Ascending aorta (tissue), 2 donors: ENCODE data around the gene MED10. TPM values are rescaled to one million over a fixed set of nuclear protein-coding genes. Genes with fewer than 3 reads are reported as not detected.
A peak's percentile ranks its signal among the peaks of the same experiment; 100 is the strongest.

ENCODE experiments used
- DNase-seq, 2 donors: peaks; one replicate each; pipeline ENCODE4 v3.0.0-alpha.2; 2019; ENCODE audit warnings: low spot score in 2 of 2
- H3K27ac ChIP-seq, 2 donors: fragments of 200-600 bp; sonication (generic); one replicate each; pipeline ENCODE4 v1.5.1; 2016 to 2017; ENCODE audit warnings: mild to moderate bottlenecking in 1 of 2
- H3K27me3 ChIP-seq: fragments of 200-600 bp; sonication (generic); one replicate; pipeline ENCODE4 v1.5.1; 2017
- H3K36me3 ChIP-seq, 2 donors: fragments of 200-600 bp; sonication (generic); one replicate each; pipeline ENCODE4 v1.5.1; 2016
- H3K4me1 ChIP-seq, 2 donors: fragments of 200-600 bp; sonication (generic); one replicate each; pipeline ENCODE4 v1.5.1; 2016 to 2017; ENCODE audit warnings: mild to moderate bottlenecking in 1 of 2
- H3K4me3 ChIP-seq, 2 donors: fragments of 200-600 bp; sonication (generic); one replicate each; pipeline ENCODE4 v1.5.1; 2016 to 2017; ENCODE audit warnings: mild to moderate bottlenecking in 1 of 2
- H3K9me3 ChIP-seq, 2 donors: fragments of 200-600 bp; sonication (generic); one replicate each; pipeline ENCODE4 v1.5.1; 2016
- intact Hi-C: fragments of 100-400 bp; cut with DNase I; formaldehyde crosslinking; loops from one replicate; pipeline ENCODE4 v1.15.1; 2023
- total RNA-seq: library from RNA; depleted of rRNA; stranded (reverse); fragments of >200 nt; gene quantifications from one replicate; pipeline ENCODE4 v1.1.0, GENCODE V29; 2016
- TF ChIP-seq, protein P1 (sequence below), 3 experiments: fragments of 200-600 bp in 2 of 3; fragments of 450-650 bp in 1 of 3; sonication (generic) in 2 of 3; IDR thresholded peaks; one replicate each; pipeline ENCODE4 v1.5.1; 2016 to 2019; ENCODE audit warnings: antibody characterized with exemption in 3 of 3, mild to moderate bottlenecking in 1 of 3, moderate library complexity in 1 of 3

Gene MED10
- total RNA-seq, 1 donor from 2014 or later: 2.9 TPM

DNA sequence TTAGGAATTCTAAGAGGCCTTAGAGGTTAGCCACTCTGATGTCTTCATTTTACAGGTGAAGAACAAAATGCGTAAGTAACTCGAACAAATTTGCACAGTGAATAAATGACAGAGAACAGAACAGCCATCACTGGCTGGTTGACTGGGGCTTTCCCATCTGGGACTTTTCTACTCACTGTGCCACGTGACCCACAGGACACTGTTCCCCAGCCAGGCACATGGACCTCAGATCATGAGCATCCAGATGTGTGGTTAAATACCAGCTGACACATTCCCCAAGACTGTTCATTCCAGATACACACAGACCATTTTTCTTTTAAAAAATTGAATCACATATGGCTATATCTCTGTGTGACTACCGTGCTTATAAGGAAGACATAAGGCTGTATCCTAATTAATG, 25.8 kb upstream of the MED10 start:
- Histone ChIP-seq H3K4me1 (no peaks in the 10 kb centered on the region), H3K27me3 (no peaks in the 10 kb centered on the region), H3K36me3 (no peaks in the 10 kb centered on the region), H3K4me3 (no peak overlapping the region), H3K27ac (no peak overlapping the region), H3K9me3 (no peaks in the 10 kb centered on the region)
- TF ChIP-seq, protein P1, sequence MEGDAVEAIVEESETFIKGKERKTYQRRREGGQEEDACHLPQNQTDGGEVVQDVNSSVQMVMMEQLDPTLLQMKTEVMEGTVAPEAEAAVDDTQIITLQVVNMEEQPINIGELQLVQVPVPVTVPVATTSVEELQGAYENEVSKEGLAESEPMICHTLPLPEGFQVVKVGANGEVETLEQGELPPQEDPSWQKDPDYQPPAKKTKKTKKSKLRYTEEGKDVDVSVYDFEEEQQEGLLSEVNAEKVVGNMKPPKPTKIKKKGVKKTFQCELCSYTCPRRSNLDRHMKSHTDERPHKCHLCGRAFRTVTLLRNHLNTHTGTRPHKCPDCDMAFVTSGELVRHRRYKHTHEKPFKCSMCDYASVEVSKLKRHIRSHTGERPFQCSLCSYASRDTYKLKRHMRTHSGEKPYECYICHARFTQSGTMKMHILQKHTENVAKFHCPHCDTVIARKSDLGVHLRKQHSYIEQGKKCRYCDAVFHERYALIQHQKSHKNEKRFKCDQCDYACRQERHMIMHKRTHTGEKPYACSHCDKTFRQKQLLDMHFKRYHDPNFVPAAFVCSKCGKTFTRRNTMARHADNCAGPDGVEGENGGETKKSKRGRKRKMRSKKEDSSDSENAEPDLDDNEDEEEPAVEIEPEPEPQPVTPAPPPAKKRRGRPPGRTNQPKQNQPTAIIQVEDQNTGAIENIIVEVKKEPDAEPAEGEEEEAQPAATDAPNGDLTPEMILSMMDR (IDR thresholded peaks at IDR 0.05): no peak
- DNase-seq: no peak
- intact Hi-C loops: no loop called here

- H3K27ac ChIP-seq: no peak overlapping the region
- DNase-seq: no peak
- H3K4me3 ChIP-seq: no peak overlapping the region
- TF ChIP-seq, protein P1 (IDR thresholded peaks at IDR 0.05): no peak
- H3K27me3 ChIP-seq: no peaks in the 10 kb centered on the region
- no peaks in the 10 kb centered on the region for H3K4me1 ChIP-seq
- no peaks in the 10 kb centered on the region for H3K9me3 ChIP-seq
- intact Hi-C loops: no loop called here
- no peaks in the 10 kb centered on the region for H3K36me3 ChIP-seq
Measured at GRCh38 chr5:6403416-6403815, 25.1 kb upstream of the MED10 start.

- intact Hi-C loops: no loop called here
Measured at GRCh38 chr5:6402939-6403338, 24.6 kb upstream of the MED10 start.

GRCh38 chr5:6401410-6401809, 23.1 kb upstream of the MED10 start:
- H3K4me1 ChIP-seq: no peaks in the 10 kb centered on the region
- no peak overlapping the region for H3K4me3 ChIP-seq
- no peak for DNase-seq
- TF ChIP-seq, protein P1 (IDR thresholded peaks at IDR 0.05): no peak
- H3K9me3 ChIP-seq: no peaks in the 10 kb centered on the region
- H3K27ac ChIP-seq: no peak overlapping the region
- intact Hi-C loops: no loop called here
- no peaks in the 10 kb centered on the region for H3K36me3 ChIP-seq
- H3K27me3 ChIP-seq: no peaks in the 10 kb centered on the region

More at GRCh38 chr5:6402939-6403338, 24.6 kb upstream of the MED10 start:
- DNase-seq: no peak
- H3K4me1 ChIP-seq: no peaks in the 10 kb centered on the region
- no peak overlapping the region for H3K4me3 ChIP-seq
- no peaks in the 10 kb centered on the region for H3K27me3 ChIP-seq
- no peaks in the 10 kb centered on the region for H3K9me3 ChIP-seq
- TF ChIP-seq, protein P1 (IDR thresholded peaks at IDR 0.05): no peak
- H3K36me3 ChIP-seq: no peaks in the 10 kb centered on the region
- no peak overlapping the region for H3K27ac ChIP-seq

GRCh38 chr5:6399980-6400910, 21.9 kb upstream of the MED10 start:
- H3K9me3 ChIP-seq: no peaks in the 10 kb centered on the region
- no peaks in the 10 kb centered on the region for H3K27me3 ChIP-seq
- no peak overlapping the region for H3K4me3 ChIP-seq
- H3K4me1 ChIP-seq: no peaks in the 10 kb centered on the region
- H3K27ac ChIP-seq: no peak overlapping the region
- TF ChIP-seq, protein P1 (IDR thresholded peaks at IDR 0.05): no peak
- intact Hi-C loops: no loop called here
- DNase-seq: peak in 1 of 2 donors; percentile 21
- H3K36me3 ChIP-seq: no peaks in the 10 kb centered on the region
